HG03575 (cell line): ENCODE data around the gene OLIG3.

Source experiments
- ATAC-seq: cut with Tn5 transposase; IDR thresholded peaks from one replicate; pipeline ENCODE4 v1.9.1; 2021; ENCODE audit not compliant: unreplicated experiment, insufficient number of reproducible peaks, low FRiP score; ENCODE audit errors: extremely low read depth

OLIG3 gene

GRCh38 chr6:137496909-137497720, 2.9 kb upstream of the OLIG3 start:
- no peak for ATAC-seq

- no peak for ATAC-seq
Measured at GRCh38 chr6:137496368-137496767, 2.2 kb upstream of the OLIG3 start.

- no peak for ATAC-seq
Measured at GRCh38 chr6:137495703-137496336, 1.6 kb upstream of the OLIG3 start.

- ATAC-seq = no peak
Measured at GRCh38 chr6:137494988-137495702, 951 bp upstream of the OLIG3 start.

GRCh38 chr6:137493218-137494038, 766 bp downstream of the OLIG3 start:
- ATAC-seq = no peak

- no peak for ATAC-seq
Measured at GRCh38 chr6:137492289-137493217, 1.6 kb downstream of the OLIG3 start.

- no peak for ATAC-seq
Measured at GRCh38 chr6:137491478-137491877, 2.7 kb downstream of the OLIG3 start.

- ATAC-seq = no peak
Measured at GRCh38 chr6:137490961-137491360, 3.2 kb downstream of the OLIG3 start.

GRCh38 chr6:137490006-137490905, 3.9 kb downstream of the OLIG3 start:
- no peak for ATAC-seq

GRCh38 chr6:137489046-137490005, 4.9 kb downstream of the OLIG3 start:
- no peak for ATAC-seq

- ATAC-seq = no peak
Measured at GRCh38 chr6:137488150-137489045, 5.8 kb downstream of the OLIG3 start.

GRCh38 chr6:137487869-137488149, 6.4 kb downstream of the OLIG3 start:
- ATAC-seq = no peak

GRCh38 chr6:137487181-137487868, 6.9 kb downstream of the OLIG3 start:
- ATAC-seq = no peak

GRCh38 chr6:137486416-137486815, 7.8 kb downstream of the OLIG3 start:
- ATAC-seq = no peak

GRCh38 chr6:137480431-137480830, 13.8 kb downstream of the OLIG3 start:
- ATAC-seq = no peak
